HG03565 (cell line): ENCODE data around the gene NAGK.
"Not testable (repeated sequence)": the region's sequence is repeated elsewhere in the genome, so short reads cannot be mapped to it uniquely, and the experiment has no call there.

Experiments used
- ATAC-seq: cut with Tn5 transposase; IDR thresholded peaks from one replicate; pipeline ENCODE4 v1.9.1; 2021; ENCODE audit warnings: mild to moderate bottlenecking, moderate library complexity; ENCODE audit not compliant: unreplicated experiment

The NAGK gene

GRCh38 chr2:71067567-71068217 is 756 bp upstream of the NAGK start:
- no peak for ATAC-seq

- no peak for ATAC-seq
Observed at GRCh38 chr2:71069376-71069775, 928 bp downstream of the NAGK start.

DNA sequence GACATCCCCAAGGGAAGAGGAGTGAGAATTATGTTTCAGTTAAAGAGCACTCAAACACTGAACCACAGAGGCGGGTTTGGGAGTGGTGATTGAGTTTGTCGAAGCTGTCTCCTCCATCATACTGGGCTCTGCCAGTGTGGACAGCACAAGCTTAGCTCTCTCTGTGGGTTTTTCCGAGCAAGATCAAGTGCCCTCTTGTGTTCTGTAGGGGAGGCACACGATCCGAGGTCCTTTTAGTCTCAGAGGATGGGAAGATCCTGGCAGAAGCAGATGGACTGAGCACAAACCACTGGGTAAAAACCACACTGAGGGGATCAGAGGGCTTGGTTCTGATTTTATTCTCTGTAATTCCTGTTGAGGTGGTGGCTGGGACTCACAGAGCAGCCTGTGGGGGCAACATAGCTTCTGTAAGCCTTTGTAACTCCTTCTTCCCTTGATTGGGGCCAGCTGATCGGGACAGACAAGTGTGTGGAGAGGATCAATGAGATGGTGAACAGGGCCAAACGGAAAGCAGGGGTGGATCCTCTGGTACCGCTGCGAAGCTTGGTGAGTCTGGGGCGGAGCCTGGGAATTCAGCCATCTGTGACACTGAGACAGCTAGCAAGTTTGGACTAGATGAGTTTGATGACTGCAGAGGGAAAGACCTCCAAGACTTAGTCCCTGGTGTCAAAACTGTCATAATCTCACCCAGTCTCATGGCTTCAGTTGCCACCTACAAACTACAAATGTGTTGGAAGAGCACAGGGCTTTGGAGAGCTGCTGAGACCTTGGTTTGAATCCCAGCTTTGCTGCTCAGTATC is 2.0 kb downstream of the NAGK start:
- no peak for ATAC-seq

- ATAC-seq, result peak; percentile 39
Observed at GRCh38 chr2:71071681-71072398, 3.4 kb downstream of the NAGK start.

GRCh38 chr2:71072492-71072891 is 4.0 kb downstream of the NAGK start:
- ATAC-seq, result no peak

DNA sequence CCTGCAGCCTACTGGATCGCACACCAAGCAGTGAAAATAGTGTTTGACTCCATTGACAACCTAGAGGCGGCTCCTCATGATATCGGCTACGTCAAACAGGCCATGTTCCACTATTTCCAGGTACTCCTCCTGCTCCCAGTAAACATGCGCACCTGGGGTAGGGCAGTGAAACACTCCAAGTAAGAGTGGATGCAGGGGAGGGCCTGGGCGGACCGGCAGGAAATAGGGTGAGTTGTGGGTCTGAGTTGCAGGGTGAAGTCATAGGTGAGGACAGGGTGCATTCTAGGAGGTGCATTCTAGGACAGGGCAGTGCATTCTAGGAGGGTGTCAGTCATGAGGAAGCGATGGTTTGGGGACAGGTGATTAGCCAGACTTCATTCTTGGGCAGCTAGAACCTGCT is 5.0 kb downstream of the NAGK start:
- no peak for ATAC-seq

GRCh38 chr2:71074893-71075395 is 6.5 kb downstream of the NAGK start:
- no peak for ATAC-seq

GRCh38 chr2:71078624-71079023 is 10.2 kb downstream of the NAGK start:
- ATAC-seq, result no peak

GRCh38 chr2:71082402-71083252 is 14.2 kb downstream of the NAGK start:
- ATAC-seq, result peak; percentile 56

DNA sequence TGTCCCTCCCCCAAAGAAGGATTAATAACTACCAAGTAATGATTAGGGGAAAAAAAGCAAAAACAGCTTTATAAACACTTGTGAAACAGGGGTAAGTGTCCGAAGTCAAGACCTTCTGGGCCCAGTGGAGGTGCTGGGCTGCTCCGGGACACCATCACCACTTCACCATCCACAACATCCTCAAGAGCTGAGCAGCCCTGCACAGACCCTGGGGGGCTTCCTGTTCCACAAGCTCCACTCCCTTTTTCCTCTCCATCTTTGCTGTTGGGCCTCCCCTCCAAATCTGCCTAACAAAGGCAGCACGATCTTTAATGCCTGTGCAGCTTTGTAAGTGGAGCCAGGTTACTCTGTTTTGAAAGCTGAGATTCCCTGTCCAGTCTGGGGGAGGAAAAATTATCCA is 14.8 kb downstream of the NAGK start:
- ATAC-seq, result not testable (repeated sequence)

DNA sequence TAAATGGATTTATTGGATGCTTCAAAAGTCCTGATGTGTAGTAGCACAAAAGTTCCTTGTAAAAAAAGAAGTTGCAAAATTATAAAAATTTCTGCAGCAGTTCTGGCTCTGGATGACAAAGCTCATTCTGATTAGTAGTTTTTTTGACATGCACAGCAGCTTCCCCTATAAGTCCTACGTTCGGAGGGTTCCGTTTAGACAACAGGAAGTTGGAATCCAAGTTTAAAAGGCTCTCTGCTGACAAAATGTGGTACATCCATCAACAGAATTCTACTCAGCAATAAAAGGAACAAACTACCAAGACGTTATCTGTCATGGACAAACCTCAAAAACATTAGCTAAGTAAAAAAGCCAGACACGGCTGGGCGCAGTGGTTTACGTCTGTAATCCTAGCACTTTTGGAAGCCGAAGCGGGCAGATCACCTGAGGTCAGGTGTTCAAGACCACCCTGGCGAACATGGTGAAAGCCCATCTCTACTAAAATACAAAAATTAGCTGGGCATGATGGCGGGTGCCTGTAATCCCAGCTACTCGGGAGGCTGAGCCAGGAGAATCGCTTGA is 15.4 kb downstream of the NAGK start:
- ATAC-seq, result not testable (repeated sequence)

DNA sequence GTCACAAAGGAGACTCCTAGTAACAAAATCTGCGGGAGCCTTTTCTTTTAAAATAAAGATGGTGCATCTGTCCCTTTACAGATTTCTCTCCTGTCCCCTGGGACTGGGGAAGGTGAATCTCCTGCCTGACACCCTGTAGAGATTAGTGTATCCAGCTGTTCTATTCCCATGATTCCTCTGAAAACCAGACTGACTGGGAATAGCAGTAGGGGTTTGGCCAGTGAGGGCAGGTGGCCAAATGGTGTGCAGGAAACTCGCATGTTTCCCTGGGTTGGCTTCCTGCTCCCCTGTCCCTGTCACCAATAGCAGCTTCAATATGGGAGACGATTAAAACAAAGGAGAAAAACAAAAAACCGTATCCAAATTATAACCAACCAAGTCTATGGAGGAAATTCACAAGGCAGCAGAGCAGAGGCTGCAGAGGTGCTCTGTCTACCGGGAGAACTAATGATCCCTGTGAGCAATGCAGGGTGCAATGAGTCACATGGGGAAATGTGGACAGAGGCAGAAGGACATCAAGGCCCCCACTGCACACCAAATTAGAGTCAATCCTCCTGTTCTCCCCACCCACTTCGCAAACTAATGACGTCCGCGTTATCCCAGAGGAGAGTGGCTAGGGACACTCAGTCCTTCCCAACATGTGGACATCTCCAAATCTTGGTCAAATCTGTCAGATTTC is 17.0 kb downstream of the NAGK start:
- ATAC-seq, result not testable (repeated sequence)

DNA sequence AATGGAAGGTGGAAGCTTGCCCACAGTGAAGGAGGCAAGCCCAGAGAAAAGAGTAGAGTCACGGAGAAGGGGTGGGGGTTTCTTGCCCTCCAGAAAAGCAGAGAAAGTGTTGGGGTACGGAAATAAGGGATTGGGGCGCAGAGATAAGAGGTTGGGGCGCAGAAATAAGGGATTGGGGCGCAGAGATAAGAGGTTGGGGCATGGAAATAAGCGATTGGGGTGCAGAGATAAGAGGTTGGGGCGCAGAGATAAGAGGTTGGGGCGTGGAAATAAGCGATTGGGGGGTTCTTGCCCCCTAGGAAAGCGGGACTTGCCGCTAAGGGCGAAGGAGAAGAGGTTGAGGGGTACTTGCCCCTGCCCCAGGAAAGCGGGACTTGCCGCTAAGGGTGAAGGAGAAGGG is 21.0 kb downstream of the NAGK start:
- not testable (repeated sequence) for ATAC-seq

DNA sequence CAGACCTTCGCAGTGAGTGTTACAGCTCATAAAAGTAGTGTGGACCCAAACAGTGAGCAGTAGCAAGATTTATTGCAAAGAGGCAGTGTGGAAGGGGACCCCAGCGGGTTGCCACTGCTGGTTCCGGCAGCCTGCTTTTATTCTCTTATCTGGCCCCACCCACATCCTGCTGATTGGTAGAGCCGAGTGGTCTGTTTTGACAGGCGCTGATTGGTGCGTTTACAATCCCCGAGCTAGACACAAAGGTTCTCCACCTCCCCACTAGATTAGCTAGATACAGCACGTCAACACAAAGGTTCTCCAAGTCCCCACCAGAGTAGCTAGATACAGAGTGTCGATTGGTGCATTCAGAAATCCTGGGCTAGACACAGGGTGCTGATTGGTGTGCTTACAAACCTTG is 23.4 kb downstream of the NAGK start:
- not testable (repeated sequence) for ATAC-seq

DNA sequence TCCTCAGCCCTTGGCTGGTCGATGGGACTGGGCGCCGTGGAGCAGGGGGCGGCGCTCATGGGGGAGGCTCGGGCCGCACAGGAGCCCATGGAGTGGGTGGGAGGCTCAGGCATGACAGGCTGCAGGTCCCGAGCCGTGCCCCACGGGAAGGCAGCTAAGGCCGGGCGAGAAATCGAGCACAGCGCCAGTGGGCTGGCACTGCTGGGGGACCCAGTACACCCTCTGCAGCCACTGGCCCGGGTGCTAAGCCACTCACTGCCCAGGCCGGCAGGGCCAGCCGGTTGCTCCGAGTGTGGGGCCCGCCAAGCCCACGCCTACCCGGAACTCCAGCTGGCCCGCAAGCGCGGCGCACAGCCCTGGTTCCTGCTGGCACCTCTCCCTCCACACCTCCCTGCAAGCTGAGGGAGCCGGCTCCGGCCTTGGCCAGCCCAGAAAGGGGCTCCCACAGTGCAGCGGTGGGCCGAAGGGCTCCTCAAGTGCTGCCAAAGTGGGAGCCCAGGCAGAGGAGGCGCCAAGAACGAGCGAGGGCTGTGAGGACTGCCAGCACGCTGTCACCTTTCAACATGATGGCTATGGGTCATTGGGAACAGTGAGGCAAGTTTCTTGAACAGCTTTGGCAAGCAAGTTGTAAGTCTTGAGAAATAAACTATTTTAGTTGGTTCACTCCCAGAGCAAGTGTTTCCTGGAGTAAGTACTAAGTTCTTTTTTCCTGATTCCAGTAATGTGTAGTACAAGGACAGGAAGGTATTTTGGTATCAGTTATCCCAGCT is 24.2 kb downstream of the NAGK start:
- ATAC-seq, result not testable (repeated sequence)

DNA sequence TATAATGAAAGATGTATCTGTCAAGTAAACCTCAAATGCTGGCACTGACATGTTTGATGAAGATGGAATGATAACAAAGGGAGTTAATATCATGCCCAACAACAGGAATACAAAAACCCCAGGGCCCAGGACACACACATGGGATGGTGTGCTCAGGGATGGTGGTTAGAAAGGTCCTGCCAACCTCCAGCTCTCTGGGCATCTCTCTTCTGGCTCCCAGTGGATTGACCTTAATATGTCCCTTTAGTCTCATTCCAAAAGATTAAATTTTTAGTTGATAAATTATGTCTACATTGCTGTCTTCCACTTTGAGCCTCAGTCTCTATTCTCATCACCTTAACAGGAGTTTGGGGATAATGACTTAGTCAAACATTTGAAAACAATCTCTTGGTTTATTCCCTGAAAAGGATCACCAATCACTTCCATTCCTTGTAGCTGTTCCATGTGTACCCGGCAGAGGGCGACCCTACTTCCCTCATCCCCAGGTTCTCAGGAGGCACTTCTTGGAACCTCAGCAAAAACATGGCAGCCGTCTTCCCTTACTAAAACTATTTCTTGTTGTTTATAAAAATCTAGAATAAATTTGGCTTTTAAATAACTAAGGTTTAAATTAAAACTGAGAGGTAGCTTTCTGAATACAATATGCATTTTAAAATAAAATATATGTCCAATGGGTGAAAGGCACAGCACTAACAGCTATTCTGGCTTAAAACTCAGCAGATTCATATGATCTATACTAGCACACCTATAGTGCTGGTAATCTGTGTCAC is 31.9 kb downstream of the NAGK start:
- no peak for ATAC-seq

GRCh38 chr2:71101656-71102055 is 33.2 kb downstream of the NAGK start:
- no peak for ATAC-seq

DNA sequence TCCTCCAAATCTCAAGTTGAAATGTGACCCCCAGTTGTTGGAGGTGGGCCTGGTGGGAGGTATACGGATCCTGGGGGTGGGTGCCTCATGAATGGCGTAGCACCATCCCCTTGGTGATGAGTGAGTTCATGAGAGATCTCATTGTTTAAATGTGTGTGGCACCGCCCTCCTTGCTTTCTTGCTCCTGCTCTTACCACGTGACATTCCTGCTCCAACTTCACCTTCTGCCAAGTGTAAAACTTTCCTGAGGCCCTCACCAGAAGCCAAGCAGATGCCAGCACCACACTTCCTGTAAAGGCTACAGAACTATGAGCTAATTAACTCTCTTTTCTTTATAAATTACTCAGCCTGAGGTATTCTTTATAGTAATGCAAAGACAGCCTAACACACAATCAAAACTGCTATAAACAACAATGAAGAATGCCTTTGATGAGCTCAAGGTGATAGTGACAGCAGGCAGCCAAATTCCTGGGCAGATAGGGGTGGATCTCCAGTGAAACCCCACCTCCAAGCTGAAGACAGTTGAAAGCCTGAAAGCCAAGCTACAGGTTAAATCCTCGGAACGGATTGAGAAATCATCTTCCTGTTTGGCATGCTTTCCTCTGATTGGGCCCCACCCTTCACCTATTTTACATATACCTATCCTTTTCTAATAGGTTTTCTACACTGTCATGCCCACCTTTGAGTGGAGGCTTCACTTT is 34.7 kb downstream of the NAGK start:
- ATAC-seq, result no peak
